T-helper 17 cell (primary cell): ENCODE measurements around the gene MKLN1. TPM values are rescaled to one million over a fixed set of nuclear protein-coding genes. Genes with fewer than 3 reads are reported as not detected.

ENCODE experiments used
- ATAC-seq: fragments of 150-1000 bp; cut with Tn5 transposase; 2 replicates; pipeline ENCODE4 v1.10.0; 2021; ENCODE audit warnings: mild to moderate bottlenecking, moderate library complexity
- DNase-seq, 3 donors: peaks; one replicate each; pipeline versions ENCODE4 v3.0.0 to v3.0.0-alpha.2; 2020 to 2021
- H3K9me3 ChIP-seq: one replicate; pipeline ENCODE4 v1.7.0; 2013; ENCODE audit warnings: low read length, mild to moderate bottlenecking; ENCODE audit not compliant: control insufficient read depth, poor library complexity, severe bottlenecking
- H3K27ac Mint-ChIP-seq: one replicate; pipeline ENCODE4 v1.8.0; 2022; ENCODE audit warnings: mild to moderate bottlenecking, moderate library complexity, mixed read lengths
- H3K27me3 Mint-ChIP-seq: one replicate; pipeline ENCODE4 v1.8.0; 2022; ENCODE audit warnings: mixed read lengths
- H3K36me3 Mint-ChIP-seq: one replicate; pipeline ENCODE4 v1.8.0; 2022; ENCODE audit warnings: low read depth, mixed read lengths
- H3K4me1 Mint-ChIP-seq: one replicate; pipeline ENCODE4 v1.8.0; 2022; ENCODE audit warnings: mild to moderate bottlenecking, mixed read lengths
- H3K4me3 Mint-ChIP-seq: one replicate; pipeline ENCODE4 v1.8.0; 2022; ENCODE audit warnings: mild to moderate bottlenecking, moderate library complexity, mixed read lengths
- total RNA-seq, 4 donors: library from RNA in 2 of 4; stranded (reverse) in 2 of 4; gene quantifications; one replicate each; pipeline ENCODE4 v1.2.3 and lab custom pipeline; 2022 to 2026

MKLN1 gene
- total RNA-seq, 2 donors from 2014 or later, result 46.5 to 51.1 TPM

GRCh38 chr7:131480384-131481315, 153.0 kb downstream of the MKLN1 start:
- DNase-seq (no peak), ATAC-seq (no peak)
- Mint-ChIP-seq H3K27ac (no peak overlapping the region), H3K27me3 (no peaks in the 10 kb centered on the region), H3K4me3 (no peak overlapping the region), H3K4me1 (peaks cover 5% of the 10 kb centered on the region), H3K36me3 (peaks cover 5% of the 10 kb centered on the region)
- no peaks in the 10 kb centered on the region for H3K9me3 ChIP-seq

DNA sequence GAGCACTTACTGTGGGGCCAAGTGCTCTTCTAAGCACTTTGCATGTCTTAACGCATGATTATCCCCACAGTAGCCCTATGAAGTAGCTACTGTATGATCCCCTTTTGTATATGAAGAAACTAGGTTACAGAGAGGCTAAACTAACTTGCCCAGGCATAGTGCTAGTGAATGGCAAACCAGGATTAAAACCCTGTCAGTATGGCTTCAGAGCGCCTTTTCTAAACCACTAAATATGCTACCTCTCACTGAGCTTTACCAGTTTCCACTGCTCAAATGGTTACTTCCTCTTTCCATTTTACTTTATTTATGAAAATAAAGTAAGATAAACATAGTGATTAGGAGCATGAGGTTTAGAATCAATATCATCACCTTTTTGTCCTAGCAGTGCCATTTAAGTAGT, 155.1 kb downstream of the MKLN1 start:
- no peak overlapping the region for H3K4me3 Mint-ChIP-seq
- DNase-seq, result no peak
- H3K27me3 Mint-ChIP-seq, result no peaks in the 10 kb centered on the region
- no peak overlapping the region for H3K27ac Mint-ChIP-seq
- no peak for ATAC-seq
- H3K36me3 Mint-ChIP-seq, result peaks cover 5% of the 10 kb centered on the region
- no peaks in the 10 kb centered on the region for H3K9me3 ChIP-seq
- peaks cover 7% of the 10 kb centered on the region for H3K4me1 Mint-ChIP-seq

GRCh38 chr7:131483586-131483985, 155.9 kb downstream of the MKLN1 start:
- no peaks in the 10 kb centered on the region for H3K27me3 Mint-ChIP-seq
- H3K27ac Mint-ChIP-seq, result no peak overlapping the region
- no peaks in the 10 kb centered on the region for H3K9me3 ChIP-seq
- peaks cover 7% of the 10 kb centered on the region for H3K4me1 Mint-ChIP-seq
- no peak for ATAC-seq
- DNase-seq, result no peak
- no peak overlapping the region for H3K4me3 Mint-ChIP-seq
- peaks cover 5% of the 10 kb centered on the region for H3K36me3 Mint-ChIP-seq

GRCh38 chr7:131486346-131486745, 158.7 kb downstream of the MKLN1 start:
- no peaks in the 10 kb centered on the region for H3K27me3 Mint-ChIP-seq
- peaks cover 5% of the 10 kb centered on the region for H3K36me3 Mint-ChIP-seq
- DNase-seq, result no peak
- H3K4me1 Mint-ChIP-seq, result peaks cover 7% of the 10 kb centered on the region
- H3K9me3 ChIP-seq, result no peaks in the 10 kb centered on the region
- no peak for ATAC-seq
- H3K4me3 Mint-ChIP-seq, result no peak overlapping the region
- no peak overlapping the region for H3K27ac Mint-ChIP-seq

GRCh38 chr7:131487217-131487616, 159.5 kb downstream of the MKLN1 start:
- Mint-ChIP-seq H3K27me3 (no peaks in the 10 kb centered on the region), H3K4me1 (peaks cover 7% of the 10 kb centered on the region), H3K36me3 (peaks cover 5% of the 10 kb centered on the region), H3K27ac (no peak overlapping the region), H3K4me3 (no peak overlapping the region)
- H3K9me3 ChIP-seq, result no peaks in the 10 kb centered on the region
- DNase-seq (no peak), ATAC-seq (no peak)

DNA sequence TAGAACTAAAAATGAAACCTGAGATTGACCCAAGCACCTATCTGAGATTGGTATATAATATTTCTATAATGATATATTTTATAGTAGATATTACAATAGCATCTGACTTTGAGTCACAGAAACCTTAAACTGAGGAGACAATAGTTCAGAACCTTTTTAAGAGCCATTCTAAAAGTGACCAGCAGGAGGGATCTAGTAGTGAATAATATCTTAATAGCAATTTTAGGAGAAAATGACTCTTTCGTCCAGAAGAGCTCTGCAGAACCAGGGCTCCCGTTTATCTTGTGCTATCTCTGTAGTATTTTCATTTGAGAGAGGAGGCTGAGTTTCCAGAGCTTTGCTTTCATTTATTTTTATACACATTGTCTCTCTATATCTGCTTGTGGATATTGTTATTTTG, 160.7 kb downstream of the MKLN1 start:
- Mint-ChIP-seq H3K4me1 (peaks cover 7% of the 10 kb centered on the region), H3K27ac (no peak overlapping the region), H3K27me3 (no peaks in the 10 kb centered on the region), H3K4me3 (no peak overlapping the region), H3K36me3 (peaks cover 5% of the 10 kb centered on the region)
- H3K9me3 ChIP-seq, result no peaks in the 10 kb centered on the region
- no peak for ATAC-seq
- DNase-seq, result no peak

GRCh38 chr7:131489196-131489595, 161.5 kb downstream of the MKLN1 start:
- H3K9me3 ChIP-seq, result no peaks in the 10 kb centered on the region
- H3K36me3 Mint-ChIP-seq, result peaks cover 5% of the 10 kb centered on the region
- H3K4me1 Mint-ChIP-seq, result peaks cover 7% of the 10 kb centered on the region
- DNase-seq (no peak), ATAC-seq (no peak)
- peak overlapping the region; percentile 57 for H3K27ac Mint-ChIP-seq
- H3K4me3 Mint-ChIP-seq, result no peak overlapping the region
- no peaks in the 10 kb centered on the region for H3K27me3 Mint-ChIP-seq

DNA sequence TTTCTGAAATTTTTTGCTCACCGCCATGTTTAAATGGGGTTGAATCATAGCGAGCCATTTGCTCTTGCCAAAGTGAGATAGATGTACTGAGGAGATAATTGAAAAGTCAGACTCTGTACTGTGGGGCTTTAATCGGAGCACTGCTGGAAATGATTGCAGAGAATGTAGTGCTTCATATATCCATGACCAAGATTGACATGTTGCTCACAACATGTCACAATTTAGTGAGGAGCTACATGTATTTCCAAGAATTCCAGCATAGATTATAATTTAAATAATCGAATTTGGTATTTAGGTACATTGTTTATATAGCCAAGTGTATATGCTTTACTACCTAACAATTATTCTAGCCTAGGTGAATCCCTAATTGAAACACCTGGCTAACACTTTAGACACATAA, 162.2 kb downstream of the MKLN1 start:
- H3K36me3 Mint-ChIP-seq, result peaks cover 3% of the 10 kb centered on the region
- DNase-seq, result no peak
- peaks cover 4% of the 10 kb centered on the region for H3K4me1 Mint-ChIP-seq
- no peak for ATAC-seq
- H3K27ac Mint-ChIP-seq, result peak overlapping the region; percentile 57
- no peaks in the 10 kb centered on the region for H3K27me3 Mint-ChIP-seq
- no peak overlapping the region for H3K4me3 Mint-ChIP-seq
- no peaks in the 10 kb centered on the region for H3K9me3 ChIP-seq

DNA sequence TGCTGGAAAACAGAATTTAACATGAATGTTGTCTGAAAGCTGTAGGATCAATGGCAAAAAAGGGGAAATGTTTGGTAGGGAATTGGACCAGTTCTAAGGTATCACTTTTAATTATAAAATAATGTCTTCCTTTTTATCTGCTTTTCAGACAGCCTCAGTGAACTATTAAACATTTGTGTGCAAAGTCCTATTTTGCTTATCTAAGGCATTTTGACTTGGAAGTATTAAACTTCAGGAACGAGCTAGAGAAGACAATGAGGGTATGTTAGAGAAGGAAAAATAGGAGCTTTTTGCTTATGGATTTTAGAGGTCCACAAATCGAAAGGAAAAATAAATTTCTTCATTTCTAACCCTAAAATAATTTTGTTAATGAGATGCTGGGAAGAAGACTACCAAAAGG, 165.4 kb downstream of the MKLN1 start:
- H3K27ac Mint-ChIP-seq, result no peak overlapping the region

DNA sequence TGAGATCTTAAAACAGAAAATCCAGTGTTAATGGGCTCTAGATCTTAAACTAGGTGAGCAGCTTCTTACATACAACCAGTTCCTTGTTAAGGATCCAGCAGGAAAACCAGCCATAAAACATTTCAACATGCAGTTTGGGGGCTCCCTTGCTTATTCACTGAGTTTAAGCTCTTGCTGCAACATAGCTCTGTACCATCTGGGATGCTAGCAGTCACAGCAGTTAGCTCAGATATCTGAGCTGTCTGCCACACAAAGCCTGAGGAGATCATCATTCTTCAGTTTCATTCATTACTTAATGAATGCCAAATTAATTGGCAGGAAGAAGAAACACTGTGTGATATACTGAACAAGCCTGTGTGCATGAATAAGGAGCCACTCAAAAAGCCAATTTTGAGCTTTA, 165.9 kb downstream of the MKLN1 start:
- DNase-seq, result no peak
- no peak for ATAC-seq
- Mint-ChIP-seq H3K27ac (no peak overlapping the region), H3K4me1 (no peaks in the 10 kb centered on the region), H3K36me3 (no peaks in the 10 kb centered on the region), H3K4me3 (no peak overlapping the region), H3K27me3 (no peaks in the 10 kb centered on the region)
- H3K9me3 ChIP-seq, result no peaks in the 10 kb centered on the region

More for the DNA sequence above, 165.4 kb downstream of the MKLN1 start:
- Mint-ChIP-seq H3K36me3 (no peaks in the 10 kb centered on the region), H3K27me3 (no peaks in the 10 kb centered on the region), H3K4me3 (no peak overlapping the region), H3K4me1 (no peaks in the 10 kb centered on the region)
- DNase-seq (no peak), ATAC-seq (no peak)
- H3K9me3 ChIP-seq, result no peaks in the 10 kb centered on the region

DNA sequence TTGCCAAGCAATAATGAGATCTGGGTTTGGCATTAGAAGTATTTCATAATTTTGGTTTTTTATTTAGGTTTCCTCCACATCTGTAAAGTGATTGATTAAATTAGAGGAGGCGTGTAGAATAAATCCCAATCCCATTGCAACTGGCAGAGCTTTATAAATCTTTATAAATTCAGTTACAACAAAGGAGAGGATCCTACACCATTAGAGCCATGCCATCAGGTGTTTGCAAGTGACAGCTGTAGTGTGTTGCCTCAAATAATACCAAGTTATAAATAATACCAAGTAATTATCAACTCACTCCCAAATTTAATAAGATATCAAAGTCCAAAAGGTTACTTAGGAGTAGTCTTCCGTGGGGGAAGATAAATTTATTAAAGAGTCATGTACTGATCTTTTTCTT, 166.5 kb downstream of the MKLN1 start:
- H3K4me1 Mint-ChIP-seq, result no peaks in the 10 kb centered on the region
- no peak overlapping the region for H3K27ac Mint-ChIP-seq
- DNase-seq, result no peak
- no peaks in the 10 kb centered on the region for H3K27me3 Mint-ChIP-seq
- no peak overlapping the region for H3K4me3 Mint-ChIP-seq
- no peak for ATAC-seq
- H3K9me3 ChIP-seq, result no peaks in the 10 kb centered on the region
- no peaks in the 10 kb centered on the region for H3K36me3 Mint-ChIP-seq

DNA sequence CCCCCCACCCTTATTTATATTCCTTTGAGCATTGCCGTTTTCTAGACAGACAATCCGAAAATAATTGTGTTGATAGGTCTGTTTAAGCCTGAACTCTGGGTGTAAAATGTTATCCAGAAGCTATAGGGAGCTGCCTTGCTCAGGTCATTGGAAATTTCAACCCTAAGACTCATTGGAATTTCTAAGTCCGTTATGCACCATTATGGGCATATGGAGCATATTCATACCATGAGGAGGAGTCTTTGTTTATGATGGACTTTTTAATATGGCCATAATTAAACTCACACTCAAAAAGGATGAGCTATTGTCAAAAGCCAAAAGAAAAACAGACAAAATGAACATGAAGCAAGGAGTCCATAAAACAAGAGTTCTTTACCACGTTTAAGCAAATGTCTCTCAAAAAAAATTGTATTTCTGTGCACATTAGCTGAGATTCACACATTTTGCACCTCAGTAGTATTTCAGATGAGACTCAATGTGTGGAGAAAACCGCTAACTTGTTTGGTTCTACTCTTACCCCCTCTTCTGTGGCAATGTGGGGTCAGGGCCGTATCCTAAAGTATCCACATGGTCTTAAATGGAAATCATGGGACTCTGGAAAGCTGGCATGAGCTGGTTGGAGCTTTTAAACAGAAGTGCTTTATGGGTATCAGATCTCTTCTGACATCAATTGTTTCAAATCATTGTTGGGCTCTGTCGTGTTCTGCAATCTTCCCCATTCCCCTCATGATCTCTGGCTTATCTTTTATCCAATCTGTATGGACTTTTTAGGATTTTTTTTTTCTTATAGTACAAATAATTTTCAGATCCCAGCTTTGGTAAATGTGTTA, 168.2 kb downstream of the MKLN1 start:
- H3K27me3 Mint-ChIP-seq, result no peaks in the 10 kb centered on the region
- no peaks in the 10 kb centered on the region for H3K9me3 ChIP-seq
- no peak overlapping the region for H3K27ac Mint-ChIP-seq
- peaks cover 3% of the 10 kb centered on the region for H3K4me1 Mint-ChIP-seq
- DNase-seq, result no peak
- H3K4me3 Mint-ChIP-seq, result no peak overlapping the region
- no peak for ATAC-seq
- no peaks in the 10 kb centered on the region for H3K36me3 Mint-ChIP-seq

GRCh38 chr7:131497454-131497853, 169.8 kb downstream of the MKLN1 start:
- Mint-ChIP-seq H3K4me3 (no peak overlapping the region), H3K27ac (no peak overlapping the region), H3K36me3 (no peaks in the 10 kb centered on the region), H3K4me1 (peaks cover 9% of the 10 kb centered on the region), H3K27me3 (no peaks in the 10 kb centered on the region)
- DNase-seq (no peak), ATAC-seq (no peak)
- H3K9me3 ChIP-seq, result no peaks in the 10 kb centered on the region
